Keratinocyte (primary cell): ENCODE measurements around the gene TSHZ2. TPM values are rescaled to one million over a fixed set of nuclear protein-coding genes. Genes with fewer than 3 reads are reported as not detected.
A peak's percentile ranks its signal among the peaks of the same experiment; 100 is the strongest.

Experiments
- DNase-seq: peaks from one replicate; pipeline ENCODE4 v3.0.0-alpha.2; 2011; ENCODE audit warnings: low read depth, missing footprints, low spot score
- FAIRE-seq: peaks from 2 replicates; lab custom pipeline; 2011; peaks lifted over from hg19 to GRCh38; lab: Jason Lieb, UNC
- H2AFZ ChIP-seq: 2 replicates; pipeline ENCODE4 v1.6.0; 2012; ENCODE audit warnings: low read length, control low read depth, inconsistent platforms; ENCODE audit not compliant: control insufficient read depth
- H3K27ac ChIP-seq: 2 replicates; pipeline ENCODE4 v1.5.1; 2011; ENCODE audit warnings: low read length; ENCODE audit not compliant: control insufficient read depth, insufficient read depth
- H3K27me3 ChIP-seq: 3 replicates; pipeline ENCODE4 v1.6.0; 2011; ENCODE audit warnings: low read length; ENCODE audit not compliant: control insufficient read depth, insufficient read depth; ENCODE audit errors: extremely low read depth
- H3K36me3 ChIP-seq, 2 experiments: 2 replicates in 1 of 2; 3 replicates in 1 of 2; pipeline ENCODE4 v1.5.1; 2011; ENCODE audit warnings: low read length in 2 of 2, mild to moderate bottlenecking in 1 of 2; ENCODE audit not compliant: control insufficient read depth in 2 of 2, insufficient read depth in 2 of 2; ENCODE audit errors: extremely low read depth in 1 of 2
- H3K4me1 ChIP-seq: 3 replicates; pipeline ENCODE4 v1.5.1; 2011; ENCODE audit warnings: low read length; ENCODE audit not compliant: control insufficient read depth, insufficient read depth; ENCODE audit errors: extremely low read depth
- H3K4me2 ChIP-seq: 3 replicates; pipeline ENCODE4 v1.6.0; 2011; ENCODE audit warnings: low read depth, low read length; ENCODE audit not compliant: control insufficient read depth, insufficient read depth; ENCODE audit errors: extremely low read depth
- H3K4me3 ChIP-seq, 3 experiments: fragments of 200-600 bp in 1 of 3; sonication (generic) in 1 of 3; 2 replicates in 2 of 3; 3 replicates in 1 of 3; pipeline ENCODE4 v1.5.1; 2011 to 2016; ENCODE audit warnings: low read length in 3 of 3, mild to moderate bottlenecking in 3 of 3, control low read depth in 2 of 3, inconsistent platforms in 1 of 3, low read depth in 1 of 3, mixed read lengths in 1 of 3, mixed run types in 1 of 3, moderate library complexity in 1 of 3; ENCODE audit not compliant: control insufficient read depth in 2 of 3, insufficient read depth in 2 of 3; ENCODE audit errors: extremely low read depth in 1 of 3
- H3K79me2 ChIP-seq: 2 replicates; pipeline ENCODE4 v1.6.0; 2012; ENCODE audit warnings: low read length; ENCODE audit not compliant: control insufficient read depth, insufficient read depth
- H3K9ac ChIP-seq: 3 replicates; pipeline ENCODE4 v1.6.0; 2011; ENCODE audit warnings: low read length; ENCODE audit not compliant: control insufficient read depth, insufficient read depth; ENCODE audit errors: extremely low read depth
- H3K9me1 ChIP-seq: 3 replicates; pipeline ENCODE4 v1.6.0; 2011; ENCODE audit warnings: low read length; ENCODE audit not compliant: control insufficient read depth, insufficient read depth; ENCODE audit errors: extremely low read depth
- H3K9me3 ChIP-seq: 2 replicates; pipeline ENCODE4 v1.5.1; 2012; ENCODE audit warnings: low read depth, low read length; ENCODE audit not compliant: control insufficient read depth
- H4K20me1 ChIP-seq: 3 replicates; pipeline ENCODE4 v1.6.0; 2011; ENCODE audit warnings: low read length; ENCODE audit not compliant: control insufficient read depth, insufficient read depth; ENCODE audit errors: extremely low read depth
- CTCF ChIP-seq, 3 experiments: IDR thresholded peaks in 1 of 3; conservative IDR thresholded peaks in 1 of 3; optimal IDR thresholded peaks in 1 of 3; 2 replicates in 2 of 3; 3 replicates in 1 of 3; pipeline versions ENCODE3 to v1.5.1; 2011; ENCODE audit warnings: low read length in 3 of 3, mild to moderate bottlenecking in 3 of 3, moderate library complexity in 2 of 3, control low read depth in 1 of 3, inconsistent platforms in 1 of 3; ENCODE audit not compliant: insufficient read depth in 2 of 3; ENCODE audit errors: extremely low read depth in 1 of 3
- EZH2 ChIP-seq: IDR thresholded peaks from one replicate; pipeline ENCODE4 v1.6.1; 2012; ENCODE audit warnings: inconsistent platforms, mild to moderate bottlenecking, low read length, moderate library complexity
- dilution Hi-C: fragments of 300-500 bp; cut with MboI; formaldehyde crosslinking; loops from one replicate; pipeline ENCODE4 v1.7.0; 2020; ENCODE audit warnings: low sequenced_read_pairs; ENCODE audit not compliant: extremely low pct_ligation_motif_present
- polyA plus RNA-seq, 5 experiments: library from polyadenylated mRNA; depleted of rRNA in 3 of 5; stranded (reverse) in 3 of 5; stranded (forward) in 1 of 5; unstranded in 1 of 5; fragments of >200 nt; gene quantifications; 1 replicate in 1 of 5; 2 replicates in 3 of 5; 3 replicates in 1 of 5; pipeline versions ENCODE4 v1.2.1 to v1.2.3, GENCODE V29; 2011 to 2012; ENCODE audit warnings: missing spikeins in 2 of 5, low read depth in 1 of 5, low replicate concordance in 1 of 5

Gene TSHZ2
- polyA plus RNA-seq, 1 donor (not counting 4 experiments of a cell fraction or from before 2014, with no cell fraction given), result 1.1 TPM

GRCh38 chr20:53287357-53288042 is 315.3 kb downstream of the TSHZ2 start:
- H3K4me3 ChIP-seq, result no peak overlapping the region
- no peaks in the 10 kb centered on the region for H3K9me1 ChIP-seq
- H3K79me2 ChIP-seq, result no peaks in the 10 kb centered on the region
- FAIRE-seq (no peak), DNase-seq (no peak)
- H4K20me1 ChIP-seq, result no peaks in the 10 kb centered on the region
- H3K27ac ChIP-seq, result no peak overlapping the region
- H2AFZ ChIP-seq, result no peak overlapping the region
- TF ChIP-seq EZH2 (no peak), CTCF (optimal IDR thresholded peaks at IDR 0.05 in 1 of 3, IDR thresholded peaks at IDR 0.05 in 1 of 3, conservative IDR thresholded peaks at IDR 0.05 in 1 of 3; ENCODE audit: extremely low read depth in 1 of 3, insufficient read depth in 2 of 3, low read length in 3 of 3) (no peak)
- no peak overlapping the region for H3K4me2 ChIP-seq
- H3K36me3 ChIP-seq, result no peaks in the 10 kb centered on the region
- H3K27me3 ChIP-seq, result no peaks in the 10 kb centered on the region
- no peak overlapping the region for H3K9ac ChIP-seq
- dilution Hi-C loops, result no loop called here
- no peaks in the 10 kb centered on the region for H3K9me3 ChIP-seq
- H3K4me1 ChIP-seq, result no peaks in the 10 kb centered on the region

- TF ChIP-seq EZH2, result no peak
- TF ChIP-seq CTCF (optimal IDR thresholded peaks at IDR 0.05 in 1 of 3, IDR thresholded peaks at IDR 0.05 in 1 of 3, conservative IDR thresholded peaks at IDR 0.05 in 1 of 3; ENCODE audit: extremely low read depth in 1 of 3, insufficient read depth in 2 of 3, low read length in 3 of 3), result peak in 2 of 3 experiments; percentile 15 to 21
- Histone ChIP-seq H3K79me2 (no peaks in the 10 kb centered on the region), H2AFZ (no peak overlapping the region), H3K27ac (no peak overlapping the region), H3K9me1 (no peaks in the 10 kb centered on the region), H3K4me2 (no peak overlapping the region), H3K27me3 (no peaks in the 10 kb centered on the region), H3K36me3 (no peaks in the 10 kb centered on the region), H3K9ac (no peak overlapping the region), H3K4me1 (no peaks in the 10 kb centered on the region), H3K9me3 (no peaks in the 10 kb centered on the region), H4K20me1 (no peaks in the 10 kb centered on the region), H3K4me3 (no peak overlapping the region)
- no peak for DNase-seq
- dilution Hi-C loops, result no loop called here
- no peak for FAIRE-seq
Measured at GRCh38 chr20:53291548-53291947, 319.4 kb downstream of the TSHZ2 start.
